HL-60/S4 treated with phorbol 12-myristate 13-acetate at 8.2 ng/mL for 4 days and 3 days (cell line): ENCODE results near the gene PLEKHA1.

Experiments
- in situ Hi-C: fragments of 300-500 bp; cut with MboI; formaldehyde crosslinking; loops from 2 replicates; pipeline ENCODE4 v1.15.0; 2022; ENCODE audit warnings: low sequenced_read_pairs

Gene PLEKHA1

GRCh38 chr10:122459561-122460273 lies 85.2 kb downstream of the PLEKHA1 start:
- in situ Hi-C loops, result no loop called here

- in situ Hi-C loops, result no loop called here
These were observed 86.4 kb downstream of the PLEKHA1 start for GRCh38 chr10:122460891-122461293.

- in situ Hi-C loops, result no loop called here
These were observed 86.8 kb downstream of the PLEKHA1 start, which contains the start of gene HTRA1 for GRCh38 chr10:122461367-122461728. Gene HTRA1, plus strand, starts transcription at chr10:122461553. Its CDS starts 100 bp downstream, at chr10:122461653.

- in situ Hi-C loops, result no loop called here
These were observed 87.4 kb downstream of the PLEKHA1 start for GRCh38 chr10:122461729-122462532.

- in situ Hi-C loops, result no loop called here
These were observed 88.3 kb downstream of the PLEKHA1 start for GRCh38 chr10:122462533-122463465.

- in situ Hi-C loops, result no loop called here
These were observed 89.2 kb downstream of the PLEKHA1 start for GRCh38 chr10:122463466-122464249.

GRCh38 chr10:122464250-122464510 lies 89.7 kb downstream of the PLEKHA1 start:
- in situ Hi-C loops, result no loop called here

- in situ Hi-C loops, result no loop called here
These were observed 90.1 kb downstream of the PLEKHA1 start for GRCh38 chr10:122464586-122464985.

- in situ Hi-C loops, result no loop called here
These were observed 91.0 kb downstream of the PLEKHA1 start for GRCh38 chr10:122465401-122466040.

- in situ Hi-C loops, result no loop called here
These were observed 92.5 kb downstream of the PLEKHA1 start for GRCh38 chr10:122466951-122467381.

- in situ Hi-C loops, result no loop called here
These were observed 93.2 kb downstream of the PLEKHA1 start for GRCh38 chr10:122467701-122468100.

GRCh38 chr10:122468307-122468925 lies 93.9 kb downstream of the PLEKHA1 start:
- in situ Hi-C loops, result no loop called here

GRCh38 chr10:122468926-122469781 lies 94.6 kb downstream of the PLEKHA1 start:
- in situ Hi-C loops, result no loop called here

- in situ Hi-C loops, result no loop called here
These were observed 95.3 kb downstream of the PLEKHA1 start for GRCh38 chr10:122469848-122470247.

- in situ Hi-C loops, result no loop called here
These were observed 97.1 kb downstream of the PLEKHA1 start for GRCh38 chr10:122471531-122472177.

- in situ Hi-C loops, result no loop called here
These were observed 98.6 kb downstream of the PLEKHA1 start for GRCh38 chr10:122473116-122473515.

- in situ Hi-C loops, result no loop called here
These were observed 99.8 kb downstream of the PLEKHA1 start for GRCh38 chr10:122474131-122474818.

- in situ Hi-C loops, result no loop called here
These were observed 100.6 kb downstream of the PLEKHA1 start for GRCh38 chr10:122475100-122475499.
